Astrocyte of the hippocampus (primary cell): ENCODE data around the gene TGFB3.
"Not testable (repeated sequence)": the region's sequence is repeated elsewhere in the genome, so short reads cannot be mapped to it uniquely, and the experiment has no call there.

Experiments
- DNase-seq: peaks from one replicate; pipeline ENCODE4 v3.0.0; 2011; ENCODE audit warnings: low read depth, low spot score

TGFB3 gene

GRCh38 chr14:75981426-75982265, at the start of gene TGFB3:
Gene TGFB3 (minus strand): TSS chr14:75981995. CDS start chr14:75980893, 1,102 bp downstream.
- peak; percentile 95 for DNase-seq

- DNase-seq = no peak
These were observed 42.6 kb upstream of the TGFB3 start for GRCh38 chr14:76024211-76024907.

DNA sequence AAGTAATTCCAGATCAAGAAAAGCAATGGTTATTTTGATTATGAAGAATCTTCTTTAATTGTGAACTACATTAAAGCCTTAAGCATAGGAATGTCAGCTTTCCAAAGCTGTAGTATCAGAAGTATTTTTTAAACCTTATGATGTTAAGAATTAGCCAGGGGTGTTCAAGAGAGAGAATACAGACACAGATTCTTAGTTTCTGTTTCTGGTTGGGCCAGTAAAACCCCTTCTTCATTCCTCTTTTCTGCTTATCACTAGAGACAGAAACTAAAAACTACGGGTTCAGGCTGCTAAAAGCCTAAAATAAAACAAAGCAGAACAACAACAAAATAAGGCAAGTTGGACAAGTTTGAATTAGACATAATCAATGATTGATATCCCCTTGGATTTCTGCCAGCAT, 42.0 kb upstream of the TGFB3 start:
- DNase-seq = no peak

GRCh38 chr14:76022991-76023390, 41.2 kb upstream of the TGFB3 start:
- no peak for DNase-seq

- no peak for DNase-seq
These were observed 37.9 kb upstream of the TGFB3 start for GRCh38 chr14:76019676-76020075.

DNA sequence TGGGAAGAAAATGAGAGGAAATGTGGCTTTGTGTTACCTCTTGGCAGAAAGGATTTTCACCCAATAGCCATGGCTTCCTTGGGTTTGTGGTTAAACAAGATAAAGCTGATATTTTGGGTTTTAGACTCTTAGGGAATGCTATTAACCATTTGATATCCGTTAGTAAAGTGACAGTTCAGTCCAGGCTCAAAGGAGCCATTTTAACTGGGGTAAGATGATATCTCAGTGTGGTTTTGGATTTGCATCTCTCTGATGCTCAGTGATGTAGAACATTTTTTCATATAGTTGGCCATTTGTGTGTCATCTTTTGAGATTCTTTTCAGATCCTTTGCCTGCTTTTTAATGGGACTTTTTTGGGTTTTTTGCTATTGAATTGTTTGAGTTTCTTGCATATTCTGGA, 33.9 kb upstream of the TGFB3 start:
- peak; percentile 35 for DNase-seq

- DNase-seq = peak; percentile 16
These were observed 33.4 kb upstream of the TGFB3 start for GRCh38 chr14:76015191-76015590.

- DNase-seq = peak; percentile 37
These were observed 30.6 kb upstream of the TGFB3 start for GRCh38 chr14:76012354-76012753.

- no peak for DNase-seq
These were observed 30.1 kb upstream of the TGFB3 start for GRCh38 chr14:76011930-76012329.

GRCh38 chr14:76009627-76010026, 27.8 kb upstream of the TGFB3 start:
- DNase-seq = not testable (repeated sequence)

GRCh38 chr14:76007852-76008251, 26.1 kb upstream of the TGFB3 start:
- DNase-seq = no peak

DNA sequence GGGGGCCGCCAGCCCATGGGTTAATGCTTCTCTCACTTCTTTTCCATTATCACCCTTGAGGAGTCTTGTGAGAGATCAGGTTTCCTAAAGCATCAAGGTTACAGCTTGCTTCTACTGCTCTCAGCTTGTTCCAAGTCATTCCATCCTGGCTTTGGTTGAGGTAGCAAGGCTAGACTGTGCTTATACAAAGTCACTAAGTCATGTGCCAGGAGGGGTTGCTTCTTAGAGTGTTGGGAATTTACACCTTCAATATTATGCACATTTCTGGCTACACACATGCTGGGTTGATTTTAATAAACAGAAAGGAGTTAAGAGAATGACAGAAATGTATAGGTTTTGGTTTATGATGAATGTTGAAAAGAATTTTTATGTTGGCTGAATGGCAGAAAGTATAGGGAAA, 25.6 kb upstream of the TGFB3 start:
- DNase-seq = no peak

- DNase-seq = no peak
These were observed 24.5 kb upstream of the TGFB3 start for GRCh38 chr14:76006253-76006652.

- DNase-seq = peak; percentile 71
These were observed 20.6 kb upstream of the TGFB3 start for GRCh38 chr14:76002383-76002782.

DNA sequence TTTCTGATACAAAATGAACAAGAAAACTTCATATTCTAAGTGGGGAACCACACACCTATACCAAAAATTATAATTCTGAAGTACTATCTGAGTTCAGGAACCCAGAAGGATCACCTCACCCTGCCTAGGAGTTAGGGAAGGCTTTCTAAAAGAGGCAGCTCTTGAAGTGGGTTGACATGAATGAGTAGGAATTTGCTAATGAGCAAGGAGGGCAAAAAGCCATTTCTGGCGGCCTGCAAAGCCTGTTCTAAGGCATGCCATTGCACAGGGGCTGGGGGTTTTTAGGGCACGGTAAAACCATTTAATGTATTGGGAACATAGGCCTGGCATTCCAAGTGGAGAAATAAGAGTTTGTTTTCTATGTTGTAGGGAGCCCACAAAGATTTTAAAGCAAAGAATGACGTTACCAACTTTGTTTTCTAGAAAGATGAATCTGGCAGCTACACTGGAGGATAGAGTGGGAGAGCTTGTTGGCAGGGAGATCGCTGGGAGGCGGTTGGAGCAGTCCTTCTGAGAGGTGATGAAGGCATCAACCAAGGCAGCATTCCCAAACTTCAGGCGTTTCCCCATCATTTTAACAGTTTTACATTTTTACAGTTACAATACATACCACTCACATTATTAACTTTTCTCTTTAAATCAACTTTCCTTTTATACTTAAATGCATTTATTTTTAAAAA, 17.9 kb upstream of the TGFB3 start:
- DNase-seq = peak; percentile 62

DNA sequence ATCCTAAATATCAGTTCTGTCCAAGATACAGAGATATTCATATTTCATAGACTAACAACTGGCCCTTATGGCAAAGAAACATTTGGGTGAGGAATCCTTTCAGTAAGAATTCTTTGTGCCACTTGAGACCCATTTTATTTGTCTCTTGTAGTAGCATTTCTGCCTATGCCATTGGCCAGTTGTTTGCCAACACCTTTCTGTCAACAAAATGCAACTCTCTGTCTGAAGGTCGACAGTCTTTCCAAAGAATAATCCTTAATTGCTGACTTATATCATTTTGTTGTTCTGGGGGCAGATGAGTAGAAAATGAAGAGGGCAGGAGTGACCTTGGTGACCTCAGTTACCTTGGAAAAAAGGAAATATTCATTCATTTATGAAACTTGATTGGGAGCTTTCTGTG, 14.7 kb upstream of the TGFB3 start:
- DNase-seq = no peak

DNA sequence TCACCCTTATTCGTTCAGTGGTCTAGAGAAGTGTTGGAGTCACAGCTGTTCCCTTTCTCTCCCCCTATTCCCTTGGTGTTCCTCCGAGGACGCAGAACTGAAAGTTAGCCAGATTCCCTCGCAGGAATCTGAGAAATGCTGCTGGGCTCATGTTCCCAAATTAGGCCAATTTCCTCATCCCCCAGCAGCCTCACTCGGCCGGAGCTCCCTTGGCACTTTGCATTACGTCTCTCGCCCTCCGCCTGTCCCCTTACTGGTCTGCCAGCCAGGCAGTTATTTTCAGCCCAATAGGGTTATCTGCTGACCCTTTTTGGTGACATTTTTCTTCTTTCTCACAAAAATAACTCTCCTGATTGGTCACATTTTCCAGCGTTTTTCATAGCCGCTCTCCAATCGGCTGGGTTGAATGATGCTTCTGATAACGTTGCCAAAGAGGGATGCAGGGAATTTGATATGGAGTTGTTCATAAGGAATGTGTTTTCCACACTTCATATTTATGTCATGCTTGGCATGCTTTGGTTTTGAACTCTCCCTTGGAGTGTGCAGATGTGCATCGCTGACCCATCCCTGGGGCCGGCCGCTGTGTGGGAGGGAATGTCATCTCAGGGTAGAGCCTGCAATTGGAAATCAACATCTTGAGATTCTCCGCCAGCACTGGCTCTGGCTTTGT, 13.7 kb upstream of the TGFB3 start:
- no peak for DNase-seq

GRCh38 chr14:75993567-75994041, 11.8 kb upstream of the TGFB3 start:
- DNase-seq = no peak

DNA sequence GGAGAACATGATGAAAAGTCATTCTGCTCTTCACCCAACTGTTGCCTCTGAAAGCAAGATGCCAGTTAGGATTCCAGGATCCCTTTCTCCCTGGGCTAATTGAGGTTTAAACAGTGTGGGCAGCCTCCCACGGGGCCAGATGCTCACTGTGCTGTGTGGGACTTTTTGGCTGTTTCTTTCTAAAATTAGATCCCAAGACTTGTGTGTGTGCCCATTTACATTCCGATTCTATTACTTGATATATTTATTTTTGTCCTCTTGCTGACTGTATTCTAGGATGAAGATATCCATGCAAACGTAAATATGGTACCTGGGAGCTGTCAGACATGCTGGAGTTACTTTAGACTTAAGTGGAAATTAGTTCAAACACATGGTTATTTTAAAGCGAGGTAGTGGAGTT, 10.0 kb upstream of the TGFB3 start:
- DNase-seq = no peak

DNA sequence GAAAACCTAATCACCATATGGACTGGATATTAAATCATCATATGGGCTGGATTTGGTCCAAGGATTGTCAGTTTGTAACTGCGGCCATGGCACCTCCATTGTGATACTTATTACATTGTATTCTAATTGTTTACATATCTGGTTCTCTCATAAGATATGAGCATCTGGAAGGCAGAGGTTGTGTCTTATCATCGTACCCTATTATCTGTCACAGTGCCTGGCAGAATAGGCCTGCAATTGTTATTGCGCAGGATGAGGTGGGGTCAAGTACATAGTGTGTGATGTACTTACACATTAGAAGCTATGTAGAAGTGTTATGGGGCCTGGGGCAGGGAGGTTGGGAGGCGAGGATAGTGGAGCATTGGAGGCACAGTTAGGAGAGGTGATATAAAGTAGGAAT, 8.5 kb upstream of the TGFB3 start:
- DNase-seq = no peak

GRCh38 chr14:75989134-75989533, 7.3 kb upstream of the TGFB3 start:
- peak; percentile 29 for DNase-seq
